ENCODE data around the gene TMEM87B.

GRCh38 chr2:112046231-112046630, 8.8 kb upstream of the TMEM87B start:
- no peak for TF ChIP-seq POLR2A (IDR thresholded peaks at IDR 0.05; ENCODE audit: low read length)
- TF ChIP-seq GATA1 (IDR thresholded peaks at IDR 0.05; ENCODE audit: low read depth, low read length), result no peak
